ENCODE results near the gene TMEM126A. TPM values are rescaled to one million over a fixed set of nuclear protein-coding genes. Genes with fewer than 3 reads are reported as not detected.
"Not testable (repeated sequence)": the region's sequence is repeated elsewhere in the genome, so short reads cannot be mapped to it uniquely, and the experiment has no call there.

Gene TMEM126A
- total and polyA plus RNA-seq, 7 experiments from 2014 or later: 17.8 to 68.0 (median 20.5) TPM

- Mint-ChIP-seq H3K9me3 (peaks cover 0 to 7% (median 0%) of the 10 kb centered on the region in 11 donors), H3K4me1 (peaks cover 6 to 24% (median 14%) of the 10 kb centered on the region in 7 donors), H3K27me3 (peaks cover 0 to 5% (median 0%) of the 10 kb centered on the region in 5 donors), H3K27ac (no peak overlapping the region), H3K4me3 (peak overlapping the region in 1 of 10 donors; percentile 20), H3K36me3 (peaks cover 0 to 13% (median 6%) of the 10 kb centered on the region in 5 donors)
- H3K36me3 ChIP-seq (ENCODE audit: control insufficient read depth in 2 of 3, insufficient read depth in 3 of 3, low read length in 3 of 3): peaks cover 0 to 8% (median 0%) of the 10 kb centered on the region in 3 experiments
- H3K4me3 ChIP-seq (ENCODE audit: low read length): no peak overlapping the region
- ATAC-seq (no peak), DNase-seq (no peak)
- intact Hi-C loops (cut with micrococcal nuclease): loop anchor here in 1 of 2 donors (10.0 kb wide), 1 partner anchor 943 kb away; no protein-coding TSS in a partner anchor
- no peaks in the 10 kb centered on the region for H3K27me3 ChIP-seq (ENCODE audit: control insufficient read depth in 2 of 2, insufficient read depth in 2 of 2, low read length in 2 of 2)
- H3K27ac ChIP-seq (ENCODE audit: low read depth, low read length): no peak overlapping the region
- H3K9me3 ChIP-seq (ENCODE audit: control insufficient read depth in 2 of 3, low read length in 3 of 3): no peaks in the 10 kb centered on the region
- H3K4me1 ChIP-seq (ENCODE audit: control insufficient read depth in 2 of 2, insufficient read depth in 2 of 2, low read length in 2 of 2): peaks cover 6 to 8% of the 10 kb centered on the region in 2 donors
- CTCF ChIA-PET: interaction anchor here (0.6 kb wide), 1 partner anchor 165 kb away, joined by 3 read pairs; no protein-coding TSS in a partner anchor
- POLR2A ChIA-PET: interaction anchor here (0.7 to 1.3 kb wide), 4 partner anchors 12 to 40 kb away, joined by 3 to 4 read pairs (median 3); partner anchors contain the start of gene TMEM126B
These were observed 20.4 kb downstream of the TMEM126A start for GRCh38 chr11:85668157-85668556.

- H3K36me3 ChIP-seq (ENCODE audit: control insufficient read depth in 2 of 3, insufficient read depth in 3 of 3, low read length in 3 of 3); H3K4me1 Mint-ChIP-seq; H3K27ac Mint-ChIP-seq; H3K36me3 Mint-ChIP-seq; ATAC-seq; H3K27ac ChIP-seq (ENCODE audit: low read depth, low read length); H3K4me1 ChIP-seq (ENCODE audit: control insufficient read depth in 2 of 2, insufficient read depth in 2 of 2, low read length in 2 of 2); H3K4me3 ChIP-seq (ENCODE audit: low read length); H3K9me3 ChIP-seq (ENCODE audit: control insufficient read depth in 2 of 3, low read length in 3 of 3); H3K9me3 Mint-ChIP-seq; DNase-seq; H3K27me3 Mint-ChIP-seq; CTCF ChIA-PET; H3K27me3 ChIP-seq (ENCODE audit: control insufficient read depth in 2 of 2, insufficient read depth in 2 of 2, low read length in 2 of 2); intact Hi-C loops (cut with micrococcal nuclease); POLR2A ChIA-PET; H3K4me3 Mint-ChIP-seq: not testable (repeated sequence)
These were observed 23.3 kb downstream of the TMEM126A start for GRCh38 chr11:85670949-85671663.

DNA sequence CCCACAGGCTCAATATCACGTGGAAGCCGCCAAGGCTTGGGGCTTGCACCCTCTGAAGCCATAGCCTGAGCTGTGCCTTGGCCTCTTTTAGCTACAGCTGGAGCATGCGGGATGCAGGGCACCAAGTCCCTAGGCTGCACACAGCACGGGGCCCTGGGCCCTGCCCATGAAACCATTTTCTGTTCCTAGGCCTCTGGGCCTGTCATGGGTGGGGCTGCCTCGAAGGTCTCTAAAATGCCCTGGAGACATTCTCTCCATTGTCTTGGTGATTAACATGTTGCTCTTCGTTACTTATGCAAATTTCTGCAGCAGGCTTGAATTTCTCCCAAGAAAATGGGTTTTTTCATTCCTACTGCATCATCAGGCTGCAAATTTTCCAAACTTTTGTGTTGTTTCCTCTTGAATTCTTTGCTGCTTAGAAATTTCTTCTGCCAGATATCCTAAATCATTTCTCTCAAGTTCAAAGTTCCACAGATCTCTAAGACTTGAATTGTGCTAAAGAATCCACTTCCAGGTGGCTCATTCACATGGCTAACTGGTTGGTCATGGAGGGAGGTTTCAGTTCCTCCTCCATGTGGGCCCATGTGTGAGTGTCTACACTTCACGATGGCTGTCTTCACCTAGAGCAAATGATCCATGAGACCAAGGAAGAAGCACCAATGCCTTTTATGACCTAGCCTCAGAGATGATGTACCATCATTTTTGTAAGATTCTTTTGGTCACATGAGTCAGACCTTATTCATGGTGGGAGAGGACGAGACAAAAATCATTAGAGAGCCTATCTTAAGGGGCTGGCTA lies 24.5 kb downstream of the TMEM126A start:
- Mint-ChIP-seq H3K36me3 (peaks cover 0 to 3% (median 0%) of the 10 kb centered on the region in 5 donors), H3K9me3 (peaks cover 0 to 7% (median 1%) of the 10 kb centered on the region in 11 donors), H3K27me3 (peaks cover 0 to 7% (median 0%) of the 10 kb centered on the region in 5 donors), H3K4me3 (no peak overlapping the region), H3K4me1 (peaks cover 0 to 3% (median 0%) of the 10 kb centered on the region in 7 donors), H3K27ac (no peak overlapping the region)
- intact Hi-C loops (cut with micrococcal nuclease): no loop called here
- DNase-seq (no peak), ATAC-seq (no peak)
- no peaks in the 10 kb centered on the region for H3K4me1 ChIP-seq (ENCODE audit: control insufficient read depth in 2 of 2, insufficient read depth in 2 of 2, low read length in 2 of 2)
- H3K9me3 ChIP-seq (ENCODE audit: control insufficient read depth in 2 of 3, low read length in 3 of 3): no peaks in the 10 kb centered on the region
- CTCF ChIA-PET: no interaction called here
- H3K36me3 ChIP-seq (ENCODE audit: control insufficient read depth in 2 of 3, insufficient read depth in 3 of 3, low read length in 3 of 3): no peaks in the 10 kb centered on the region
- no peak overlapping the region for H3K4me3 ChIP-seq (ENCODE audit: low read length)
- no peaks in the 10 kb centered on the region for H3K27me3 ChIP-seq (ENCODE audit: control insufficient read depth in 2 of 2, insufficient read depth in 2 of 2, low read length in 2 of 2)
- POLR2A ChIA-PET: no interaction called here
- H3K27ac ChIP-seq (ENCODE audit: low read depth, low read length): no peak overlapping the region

GRCh38 chr11:85673393-85673792 lies 25.6 kb downstream of the TMEM126A start:
- H3K9me3 Mint-ChIP-seq: peaks cover 0 to 7% (median 1%) of the 10 kb centered on the region in 11 donors
- no peaks in the 10 kb centered on the region for H3K4me1 ChIP-seq (ENCODE audit: control insufficient read depth in 2 of 2, insufficient read depth in 2 of 2, low read length in 2 of 2)
- H3K27ac Mint-ChIP-seq: no peak overlapping the region
- peaks cover 0 to 9% (median 0%) of the 10 kb centered on the region in 5 donors for H3K27me3 Mint-ChIP-seq
- DNase-seq (no peak), ATAC-seq (no peak)
- ChIA-PET POLR2A (interaction anchor here (1.7 kb wide), 1 partner anchor 9 kb away, joined by 6 read pairs; the partner anchor contains the start of gene CREBZF), CTCF (no interaction called here)
- no peaks in the 10 kb centered on the region for H3K36me3 ChIP-seq (ENCODE audit: control insufficient read depth in 2 of 3, insufficient read depth in 3 of 3, low read length in 3 of 3)
- intact Hi-C loops (cut with micrococcal nuclease): no loop called here
- H3K27ac ChIP-seq (ENCODE audit: low read depth, low read length): no peak overlapping the region
- H3K36me3 Mint-ChIP-seq: peaks cover 0 to 3% (median 0%) of the 10 kb centered on the region in 5 donors
- peaks cover 0 to 3% (median 0%) of the 10 kb centered on the region in 7 donors for H3K4me1 Mint-ChIP-seq
- no peaks in the 10 kb centered on the region for H3K27me3 ChIP-seq (ENCODE audit: control insufficient read depth in 2 of 2, insufficient read depth in 2 of 2, low read length in 2 of 2)
- H3K4me3 Mint-ChIP-seq: no peak overlapping the region
- no peaks in the 10 kb centered on the region for H3K9me3 ChIP-seq (ENCODE audit: control insufficient read depth in 2 of 3, low read length in 3 of 3)
- no peak overlapping the region for H3K4me3 ChIP-seq (ENCODE audit: low read length)

DNA sequence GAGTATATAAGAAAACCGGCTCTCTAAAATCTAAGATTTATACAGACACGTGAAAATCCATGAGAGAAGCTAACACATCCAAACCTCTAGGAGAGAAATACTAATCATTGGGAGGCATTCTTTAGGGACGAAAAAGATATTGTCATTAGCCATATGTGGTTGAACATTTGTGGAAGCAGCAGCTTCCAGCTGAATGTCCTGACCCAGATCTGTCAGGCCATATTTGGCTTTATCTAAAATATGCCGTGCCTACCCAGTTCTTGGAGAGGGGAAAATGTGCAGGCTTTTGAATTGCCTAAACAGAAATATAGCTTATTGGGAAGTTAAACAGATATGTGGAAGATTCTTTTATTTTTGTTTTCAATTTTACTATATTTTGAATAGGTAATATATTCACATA lies 31.8 kb downstream of the TMEM126A start:
- H3K4me1 ChIP-seq (ENCODE audit: control insufficient read depth in 2 of 2, insufficient read depth in 2 of 2, low read length in 2 of 2): no peaks in the 10 kb centered on the region
- H3K9me3 Mint-ChIP-seq: peaks cover 0 to 4% (median 0%) of the 10 kb centered on the region in 11 donors
- no peak overlapping the region for H3K4me3 ChIP-seq (ENCODE audit: low read length)
- ChIA-PET POLR2A (interaction anchor here (1.2 kb wide), 1 partner anchor 11 kb away, joined by 4 read pairs; no protein-coding TSS in a partner anchor), CTCF (interaction anchor here (0.8 kb wide), 2 partner anchors 130 to 517 kb away, joined by 3 read pairs; no protein-coding TSS in a partner anchor)
- no peak overlapping the region for H3K27ac ChIP-seq (ENCODE audit: low read depth, low read length)
- H3K4me1 Mint-ChIP-seq: peaks cover 10 to 19% (median 14%) of the 10 kb centered on the region in 7 donors
- peaks cover 0 to 26% (median 4%) of the 10 kb centered on the region in 5 donors for H3K27me3 Mint-ChIP-seq
- H3K27me3 ChIP-seq (ENCODE audit: control insufficient read depth in 2 of 2, insufficient read depth in 2 of 2, low read length in 2 of 2): no peaks in the 10 kb centered on the region
- no peaks in the 10 kb centered on the region for H3K36me3 ChIP-seq (ENCODE audit: control insufficient read depth in 2 of 3, insufficient read depth in 3 of 3, low read length in 3 of 3)
- peaks cover 0 to 4% (median 0%) of the 10 kb centered on the region in 5 donors for H3K36me3 Mint-ChIP-seq
- intact Hi-C loops (cut with micrococcal nuclease): no loop called here
- no peak for ATAC-seq
- H3K4me3 Mint-ChIP-seq: no peak overlapping the region
- no peak for DNase-seq
- no peak overlapping the region for H3K27ac Mint-ChIP-seq
- no peaks in the 10 kb centered on the region for H3K9me3 ChIP-seq (ENCODE audit: control insufficient read depth in 2 of 3, low read length in 3 of 3)

GRCh38 chr11:85680897-85681296 lies 33.1 kb downstream of the TMEM126A start:
- POLR2A ChIA-PET: interaction anchor here (1.5 to 1.8 kb wide), 2 partner anchors 16 to 33 kb away, joined by 4 to 6 read pairs; partner anchors contain the start of genes CREBZF and TMEM126A

More at GRCh38 chr11:85680897-85681296, 33.1 kb downstream of the TMEM126A start:
- Mint-ChIP-seq H3K4me1 (peaks cover 10 to 27% (median 14%) of the 10 kb centered on the region in 7 donors), H3K27me3 (peaks cover 0 to 24% (median 4%) of the 10 kb centered on the region in 5 donors), H3K9me3 (peaks cover 0 to 2% (median 0%) of the 10 kb centered on the region in 11 donors), H3K4me3 (no peak overlapping the region), H3K27ac (no peak overlapping the region), H3K36me3 (peaks cover 0 to 5% (median 0%) of the 10 kb centered on the region in 5 donors)
- intact Hi-C loops (cut with micrococcal nuclease): no loop called here
- Histone ChIP-seq H3K27me3 (ENCODE audit: control insufficient read depth in 2 of 2, insufficient read depth in 2 of 2, low read length in 2 of 2) (no peaks in the 10 kb centered on the region), H3K9me3 (ENCODE audit: control insufficient read depth in 2 of 3, low read length in 3 of 3) (no peaks in the 10 kb centered on the region), H3K4me3 (ENCODE audit: low read length) (no peak overlapping the region), H3K36me3 (ENCODE audit: control insufficient read depth in 2 of 3, insufficient read depth in 3 of 3, low read length in 3 of 3) (no peaks in the 10 kb centered on the region), H3K27ac (ENCODE audit: low read depth, low read length) (no peak overlapping the region), H3K4me1 (ENCODE audit: control insufficient read depth in 2 of 2, insufficient read depth in 2 of 2, low read length in 2 of 2) (no peaks in the 10 kb centered on the region)
- CTCF ChIA-PET: no interaction called here
- ATAC-seq: peak; percentile 20
- DNase-seq: no peak

Data from naive thymus-derived CD4-positive, alpha-beta T cell (primary cell).